ENCODE data around the gene PAF1.

DNA sequence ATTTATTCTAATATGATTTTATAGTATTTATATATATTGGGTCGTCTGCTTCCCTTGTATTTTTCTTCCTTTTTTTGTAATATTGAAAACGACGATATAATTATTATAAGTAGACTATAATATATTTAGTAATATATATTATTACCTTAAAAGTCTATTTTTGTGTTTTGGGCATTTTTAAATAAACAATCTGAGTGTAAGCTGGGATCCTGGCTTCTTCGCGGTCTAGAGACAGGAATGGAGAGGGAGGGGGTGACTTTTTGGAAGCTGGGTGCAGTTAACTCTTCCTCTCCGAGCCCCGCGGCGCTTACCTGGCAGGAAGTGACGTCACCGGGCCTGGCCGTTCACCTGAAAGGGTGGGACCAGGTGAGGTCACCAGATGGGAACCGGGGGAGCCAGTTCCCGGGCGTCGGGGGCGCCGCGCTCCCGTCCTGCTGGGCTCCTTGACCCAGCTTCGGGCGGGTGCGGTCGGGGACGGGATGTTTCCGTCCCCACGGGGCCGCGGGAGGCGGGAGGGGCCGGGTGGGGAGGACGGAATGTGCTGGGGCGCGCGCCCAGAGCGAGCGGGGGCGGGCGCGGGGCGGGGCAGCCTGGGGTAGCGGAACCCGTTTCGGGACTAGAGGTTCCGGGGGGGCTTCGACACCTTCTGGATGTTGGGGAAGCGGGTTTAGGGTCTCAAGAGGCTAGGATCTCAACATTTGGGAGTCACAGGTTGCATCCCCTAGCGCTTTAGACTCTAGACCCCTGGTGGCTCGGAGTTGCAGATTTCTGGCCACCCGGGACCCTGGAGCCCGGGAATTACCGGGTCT, 18.5 kb upstream of the PAF1 start:
- TF ChIP-seq, protein P1, sequence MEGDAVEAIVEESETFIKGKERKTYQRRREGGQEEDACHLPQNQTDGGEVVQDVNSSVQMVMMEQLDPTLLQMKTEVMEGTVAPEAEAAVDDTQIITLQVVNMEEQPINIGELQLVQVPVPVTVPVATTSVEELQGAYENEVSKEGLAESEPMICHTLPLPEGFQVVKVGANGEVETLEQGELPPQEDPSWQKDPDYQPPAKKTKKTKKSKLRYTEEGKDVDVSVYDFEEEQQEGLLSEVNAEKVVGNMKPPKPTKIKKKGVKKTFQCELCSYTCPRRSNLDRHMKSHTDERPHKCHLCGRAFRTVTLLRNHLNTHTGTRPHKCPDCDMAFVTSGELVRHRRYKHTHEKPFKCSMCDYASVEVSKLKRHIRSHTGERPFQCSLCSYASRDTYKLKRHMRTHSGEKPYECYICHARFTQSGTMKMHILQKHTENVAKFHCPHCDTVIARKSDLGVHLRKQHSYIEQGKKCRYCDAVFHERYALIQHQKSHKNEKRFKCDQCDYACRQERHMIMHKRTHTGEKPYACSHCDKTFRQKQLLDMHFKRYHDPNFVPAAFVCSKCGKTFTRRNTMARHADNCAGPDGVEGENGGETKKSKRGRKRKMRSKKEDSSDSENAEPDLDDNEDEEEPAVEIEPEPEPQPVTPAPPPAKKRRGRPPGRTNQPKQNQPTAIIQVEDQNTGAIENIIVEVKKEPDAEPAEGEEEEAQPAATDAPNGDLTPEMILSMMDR (IDR thresholded peaks at IDR 0.05; ENCODE audit: low read length) = no peak
- TF ChIP-seq EZH2 (IDR thresholded peaks at IDR 0.05; ENCODE audit: borderline replicate concordance, low read length) = no peak

All from OCI-LY1 (cell line).